ENCODE measurements around the gene PPIA. TPM values are rescaled to one million over a fixed set of nuclear protein-coding genes. Genes with fewer than 3 reads are reported as not detected.
"Not testable (repeated sequence)": the region's sequence is repeated elsewhere in the genome, so short reads cannot be mapped to it uniquely, and the experiment has no call there.

The PPIA gene
- total RNA-seq, 1 experiment from 2014 or later = 2,836 TPM

DNA sequence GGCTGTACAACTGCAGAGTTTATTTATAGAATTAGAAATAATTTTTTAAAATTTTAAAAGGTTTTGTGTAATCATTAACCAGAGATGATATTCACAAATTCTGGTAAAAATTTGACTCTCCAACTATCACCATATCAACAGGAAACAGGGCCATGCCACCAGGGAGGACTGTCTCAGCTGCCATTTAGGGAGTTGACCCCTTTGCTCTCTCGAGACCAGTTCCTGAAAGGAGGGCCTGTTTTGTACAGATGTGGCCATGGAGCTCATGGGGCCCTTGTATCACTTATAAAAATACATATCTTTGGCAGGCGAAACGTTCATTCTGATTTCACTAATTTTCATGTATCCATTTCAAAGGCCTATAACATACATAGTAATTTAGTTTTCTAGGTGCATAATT, 31.1 kb downstream of the PPIA start:
- DNase-seq (ENCODE audit: low read depth, low spot score) (no peak), ATAC-seq (no peak)
- H3K9ac ChIP-seq (ENCODE audit: low read length) = no peak overlapping the region
- H4K20me1 ChIP-seq (ENCODE audit: insufficient read depth) = no peaks in the 10 kb centered on the region
- intact Hi-C loops (cut with micrococcal nuclease) = no loop called here
- ChIA-PET CTCF (no interaction called here), RAD21 (ENCODE audit: low non-redundant PET in 1 of 2, low total read pairs in 2 of 2, uncharacterized antibody in 2 of 2, unreplicated experiment in 2 of 2) (no interaction called here), POLR2A (interaction anchor here (0.8 kb wide), 1 partner anchor 22 kb away, joined by 3 read pairs; no protein-coding TSS in a partner anchor)
- H2AFZ ChIP-seq (ENCODE audit: low read depth, low read length, poor library complexity, severe bottlenecking) = no peak overlapping the region
- H3K9me2 ChIP-seq (ENCODE audit: insufficient read depth) = no peaks in the 10 kb centered on the region
- peaks cover 38 to 42% of the 10 kb centered on the region in 2 experiments for H3K36me3 ChIP-seq (ENCODE audit: control insufficient read depth in 1 of 2, insufficient read depth in 2 of 2, low read length in 2 of 2)
- no peak overlapping the region for H3K4me2 ChIP-seq (ENCODE audit: low read length)
- no peaks in the 10 kb centered on the region for H3K27me3 ChIP-seq (ENCODE audit: insufficient read depth, low read length)
- no peaks in the 10 kb centered on the region for H3K9me3 ChIP-seq (ENCODE audit: control insufficient read depth in 1 of 2, insufficient read depth in 1 of 2, low read depth in 1 of 2, low read length in 2 of 2)
- H3K4me3 ChIP-seq (replicated peaks in 1 of 2; ENCODE audit: low read depth in 1 of 2, low read length in 2 of 2) = no peak overlapping the region
- no peak overlapping the region for H3K27ac ChIP-seq (ENCODE audit: low read depth, low read length)
- no peaks in the 10 kb centered on the region for H3K4me1 ChIP-seq (ENCODE audit: control insufficient read depth in 1 of 2, insufficient read depth in 2 of 2, low read length in 2 of 2)
- H3K79me2 ChIP-seq (ENCODE audit: insufficient read depth, low read length) = peaks cover 21% of the 10 kb centered on the region; the same call in 1 of the 2 replicates
- TF ChIP-seq ATF3 (IDR thresholded peaks at IDR 0.05) (no peak), EZH2phosphoT487 (IDR thresholded peaks at IDR 0.05; ENCODE audit: borderline replicate concordance) (no peak)
- BruUV-seq (replicated peaks) = no TSS peak

- no peaks in the 10 kb centered on the region for H3K9me3 ChIP-seq (ENCODE audit: control insufficient read depth in 1 of 2, insufficient read depth in 1 of 2, low read depth in 1 of 2, low read length in 2 of 2)
- BruUV-seq (replicated peaks) = no TSS peak
These were observed 42.3 kb downstream of the PPIA start for GRCh38 chr7:44838751-44839150.

GRCh38 chr7:44842675-44843074, 46.2 kb downstream of the PPIA start:
- H3K27me3 ChIP-seq (ENCODE audit: insufficient read depth, low read length); H3K9me3 ChIP-seq (ENCODE audit: control insufficient read depth in 1 of 2, insufficient read depth in 1 of 2, low read depth in 1 of 2, low read length in 2 of 2); H3K4me2 ChIP-seq (ENCODE audit: low read length); H3K9ac ChIP-seq (ENCODE audit: low read length); DNase-seq (ENCODE audit: low read depth, low spot score); H3K9me2 ChIP-seq (ENCODE audit: insufficient read depth); H2AFZ ChIP-seq (ENCODE audit: low read depth, low read length, poor library complexity, severe bottlenecking); RAD21 ChIA-PET (ENCODE audit: low non-redundant PET in 1 of 2, low total read pairs in 2 of 2, uncharacterized antibody in 2 of 2, unreplicated experiment in 2 of 2); BruUV-seq (replicated peaks); POLR2A ChIA-PET; ATAC-seq; H3K27ac ChIP-seq (ENCODE audit: low read depth, low read length); H3K4me3 ChIP-seq (replicated peaks in 1 of 2; ENCODE audit: low read depth in 1 of 2, low read length in 2 of 2); intact Hi-C loops (cut with micrococcal nuclease); CTCF ChIA-PET: not testable (repeated sequence)
- peaks cover 2 to 13% of the 10 kb centered on the region in 2 experiments; a peak in 3 of 4 replicates for H3K4me1 ChIP-seq (ENCODE audit: control insufficient read depth in 1 of 2, insufficient read depth in 2 of 2, low read length in 2 of 2)
- H4K20me1 ChIP-seq (ENCODE audit: insufficient read depth) = peaks cover 11% of the 10 kb centered on the region; the same call in 1 of the 2 replicates
- peaks cover 97% of the 10 kb centered on the region for H3K79me2 ChIP-seq (ENCODE audit: insufficient read depth, low read length)
- peaks cover 9 to 11% of the 10 kb centered on the region in 2 experiments for H3K36me3 ChIP-seq (ENCODE audit: control insufficient read depth in 1 of 2, insufficient read depth in 2 of 2, low read length in 2 of 2)

More at GRCh38 chr7:44838751-44839150, 42.3 kb downstream of the PPIA start:
- Histone ChIP-seq H3K4me1 (ENCODE audit: control insufficient read depth in 1 of 2, insufficient read depth in 2 of 2, low read length in 2 of 2) (no peaks in the 10 kb centered on the region), H3K27me3 (ENCODE audit: insufficient read depth, low read length) (no peaks in the 10 kb centered on the region), H2AFZ (ENCODE audit: low read depth, low read length, poor library complexity, severe bottlenecking) (no peak overlapping the region), H3K36me3 (ENCODE audit: control insufficient read depth in 1 of 2, insufficient read depth in 2 of 2, low read length in 2 of 2) (peaks cover 21 to 34% of the 10 kb centered on the region in 2 experiments), H3K9me2 (ENCODE audit: insufficient read depth) (no peaks in the 10 kb centered on the region), H4K20me1 (ENCODE audit: insufficient read depth) (peaks cover under 1% of the 10 kb centered on the region; the same call in 1 of the 2 replicates), H3K4me2 (ENCODE audit: low read length) (no peak overlapping the region), H3K27ac (ENCODE audit: low read depth, low read length) (no peak overlapping the region), H3K4me3 (replicated peaks in 1 of 2; ENCODE audit: low read depth in 1 of 2, low read length in 2 of 2) (no peak overlapping the region), H3K79me2 (ENCODE audit: insufficient read depth, low read length) (peaks cover 95% of the 10 kb centered on the region), H3K9ac (ENCODE audit: low read length) (no peak overlapping the region)
- ChIA-PET POLR2A (no interaction called here), RAD21 (ENCODE audit: low non-redundant PET in 1 of 2, low total read pairs in 2 of 2, uncharacterized antibody in 2 of 2, unreplicated experiment in 2 of 2) (no interaction called here), CTCF (interaction anchor here (1.3 kb wide), 1 partner anchor 9 kb away, joined by 7 read pairs; the partner anchor contains the start of gene H2AZ2)
- intact Hi-C loops (cut with micrococcal nuclease) = no loop called here
- no peak for ATAC-seq
- TF ChIP-seq CEBPB (IDR thresholded peaks at IDR 0.05; ENCODE audit: low read depth) (no peak), RAD21 (IDR thresholded peaks at IDR 0.05; ENCODE audit: low read depth) (no peak), CBX3 (IDR thresholded peaks at IDR 0.05; ENCODE audit: low read depth) (no peak)
- TF ChIP-seq, protein P1, sequence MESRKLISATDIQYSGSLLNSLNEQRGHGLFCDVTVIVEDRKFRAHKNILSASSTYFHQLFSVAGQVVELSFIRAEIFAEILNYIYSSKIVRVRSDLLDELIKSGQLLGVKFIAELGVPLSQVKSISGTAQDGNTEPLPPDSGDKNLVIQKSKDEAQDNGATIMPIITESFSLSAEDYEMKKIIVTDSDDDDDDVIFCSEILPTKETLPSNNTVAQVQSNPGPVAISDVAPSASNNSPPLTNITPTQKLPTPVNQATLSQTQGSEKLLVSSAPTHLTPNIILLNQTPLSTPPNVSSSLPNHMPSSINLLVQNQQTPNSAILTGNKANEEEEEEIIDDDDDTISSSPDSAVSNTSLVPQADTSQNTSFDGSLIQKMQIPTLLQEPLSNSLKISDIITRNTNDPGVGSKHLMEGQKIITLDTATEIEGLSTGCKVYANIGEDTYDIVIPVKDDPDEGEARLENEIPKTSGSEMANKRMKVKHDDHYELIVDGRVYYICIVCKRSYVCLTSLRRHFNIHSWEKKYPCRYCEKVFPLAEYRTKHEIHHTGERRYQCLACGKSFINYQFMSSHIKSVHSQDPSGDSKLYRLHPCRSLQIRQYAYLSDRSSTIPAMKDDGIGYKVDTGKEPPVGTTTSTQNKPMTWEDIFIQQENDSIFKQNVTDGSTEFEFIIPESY (IDR thresholded peaks at IDR 0.05; ENCODE audit: extremely low read depth, insufficient replicate concordance, low read length) = no peak
- no peak for DNase-seq (ENCODE audit: low read depth, low spot score)

All from HCT116 (cell line).